Non-pigmented ciliary epithelial cell (primary cell): ENCODE data around the gene MVB12B.

Source experiments
- DNase-seq: peaks from one replicate; pipeline ENCODE4 v3.0.0-alpha.2; 2010; ENCODE audit warnings: low read depth

Gene MVB12B

GRCh38 chr9:126453156-126453963 lies 126.7 kb downstream of the MVB12B start:
- DNase-seq: no peak

- DNase-seq: no peak
These were observed 127.6 kb downstream of the MVB12B start for GRCh38 chr9:126454215-126454614.

GRCh38 chr9:126454795-126455194 lies 128.2 kb downstream of the MVB12B start:
- no peak for DNase-seq

- DNase-seq: no peak
These were observed 130.0 kb downstream of the MVB12B start for GRCh38 chr9:126456441-126457174.

GRCh38 chr9:126457175-126457547 lies 130.5 kb downstream of the MVB12B start:
- DNase-seq: no peak

GRCh38 chr9:126457890-126458289 lies 131.3 kb downstream of the MVB12B start:
- no peak for DNase-seq

- no peak for DNase-seq
These were observed 132.5 kb downstream of the MVB12B start for GRCh38 chr9:126459126-126459525.

GRCh38 chr9:126459546-126459945 lies 132.9 kb downstream of the MVB12B start:
- no peak for DNase-seq

- DNase-seq: no peak
These were observed 133.6 kb downstream of the MVB12B start for GRCh38 chr9:126459965-126460843.

GRCh38 chr9:126461029-126461428 lies 134.4 kb downstream of the MVB12B start:
- no peak for DNase-seq

GRCh38 chr9:126461608-126462007 lies 135.0 kb downstream of the MVB12B start:
- no peak for DNase-seq

GRCh38 chr9:126462617-126463016 lies 136.0 kb downstream of the MVB12B start:
- DNase-seq: no peak

GRCh38 chr9:126463426-126463825 lies 136.8 kb downstream of the MVB12B start:
- DNase-seq: no peak

GRCh38 chr9:126464694-126465441 lies 138.2 kb downstream of the MVB12B start:
- DNase-seq: no peak

GRCh38 chr9:126465977-126466376 lies 139.3 kb downstream of the MVB12B start:
- no peak for DNase-seq

- DNase-seq: no peak
These were observed 141.7 kb downstream of the MVB12B start for GRCh38 chr9:126468141-126468825.

- DNase-seq: no peak
These were observed 143.8 kb downstream of the MVB12B start for GRCh38 chr9:126470241-126470993.

- no peak for DNase-seq
These were observed 144.5 kb downstream of the MVB12B start for GRCh38 chr9:126471084-126471624.

GRCh38 chr9:126472198-126472947 lies 145.7 kb downstream of the MVB12B start:
- DNase-seq: no peak
